H9 (cell line): Measurements from ENCODE around the gene SPDYA. TPM values are rescaled to one million over a fixed set of nuclear protein-coding genes. Genes with fewer than 3 reads are reported as not detected.

Experiments
- DNase-seq: peaks from one replicate; pipeline ENCODE4 v3.0.0-alpha.2; 2017
- H2AFZ ChIP-seq: one replicate; pipeline ENCODE4 v1.6.1; 2013; ENCODE audit warnings: mild to moderate bottlenecking, low read length, control low read depth, moderate library complexity
- H2AK5ac ChIP-seq: 2 replicates; pipeline ENCODE4 v1.6.1; 2013; ENCODE audit warnings: low read length, control low read depth, mixed read lengths; ENCODE audit not compliant: insufficient read length
- H2BK120ac ChIP-seq: one replicate; pipeline ENCODE4 v1.6.1; 2013; ENCODE audit warnings: low read depth, mild to moderate bottlenecking, low read length, control low read depth, inconsistent platforms; ENCODE audit not compliant: poor library complexity, severe bottlenecking
- H2BK12ac ChIP-seq: 2 replicates; pipeline ENCODE4 v1.6.1; 2013; ENCODE audit warnings: low read length, control low read depth, mixed read lengths, low read depth; ENCODE audit not compliant: insufficient read length
- H2BK15ac ChIP-seq: 2 replicates; pipeline ENCODE4 v1.6.1; 2013; ENCODE audit warnings: low read depth, low read length, control low read depth
- H2BK20ac ChIP-seq: one replicate; pipeline ENCODE4 v1.6.1; 2013; ENCODE audit warnings: low read depth, mild to moderate bottlenecking, low read length, control low read depth, inconsistent platforms; ENCODE audit not compliant: poor library complexity, severe bottlenecking
- H2BK5ac ChIP-seq: 2 replicates; pipeline ENCODE4 v1.6.1; 2013; ENCODE audit warnings: low read length, control low read depth, mixed read lengths; ENCODE audit not compliant: insufficient read length
- H3K14ac ChIP-seq: 2 replicates; pipeline ENCODE4 v1.6.1; 2013; ENCODE audit warnings: low read length, control low read depth; ENCODE audit not compliant: insufficient read depth
- H3K18ac ChIP-seq: 2 replicates; pipeline ENCODE4 v1.6.1; 2013; ENCODE audit warnings: low read depth, mild to moderate bottlenecking, mixed read lengths, low read length, control low read depth; ENCODE audit not compliant: insufficient read length
- H3K23ac ChIP-seq: 2 replicates; pipeline ENCODE4 v1.6.1; 2013; ENCODE audit warnings: low read length, control low read depth, mixed read lengths, low read depth; ENCODE audit not compliant: insufficient read length
- H3K23me2 ChIP-seq: 2 replicates; pipeline ENCODE4 v1.6.1; 2013; ENCODE audit warnings: low read depth, mild to moderate bottlenecking, mixed read lengths, low read length, control low read depth; ENCODE audit not compliant: insufficient read length, poor library complexity, severe bottlenecking
- H3K27ac ChIP-seq: 2 replicates; pipeline ENCODE4 v1.5.1; 2013; ENCODE audit warnings: low read length, control low read depth, mixed read lengths, low read depth; ENCODE audit not compliant: insufficient read length
- H3K27me3 ChIP-seq: 2 replicates; pipeline ENCODE4 v1.6.1; 2013; ENCODE audit warnings: low read length, control low read depth, inconsistent platforms; ENCODE audit not compliant: insufficient read depth
- H3K4ac ChIP-seq: 2 replicates; pipeline ENCODE4 v1.6.1; 2013; ENCODE audit warnings: low read depth, mild to moderate bottlenecking, control low read depth, inconsistent platforms, low read length, moderate library complexity
- H3K4me1 ChIP-seq: 2 replicates; pipeline ENCODE4 v1.6.1; 2013; ENCODE audit warnings: low read length, control low read depth, inconsistent platforms; ENCODE audit not compliant: insufficient read depth
- H3K4me2 ChIP-seq: 2 replicates; pipeline ENCODE4 v1.6.1; 2013; ENCODE audit warnings: low read length, control low read depth, mixed read lengths; ENCODE audit not compliant: insufficient read length, insufficient read depth
- H3K56ac ChIP-seq: 2 replicates; pipeline ENCODE4 v1.6.1; 2013; ENCODE audit warnings: low read depth, mild to moderate bottlenecking, mixed read lengths, low read length, control low read depth; ENCODE audit not compliant: insufficient read length
- H3K79me1 ChIP-seq: 2 replicates; pipeline ENCODE4 v1.6.1; 2013; ENCODE audit warnings: low read depth, mild to moderate bottlenecking, moderate library complexity, low read length, control low read depth, inconsistent platforms; ENCODE audit not compliant: insufficient read depth, poor library complexity, severe bottlenecking
- H3K79me2 ChIP-seq: 2 replicates; pipeline ENCODE4 v1.6.1; 2013; ENCODE audit warnings: low read length, control low read depth, inconsistent platforms; ENCODE audit not compliant: insufficient read depth
- H3K9ac ChIP-seq: 2 replicates; pipeline ENCODE4 v1.6.1; 2013; ENCODE audit warnings: low read length, control low read depth, mixed read lengths; ENCODE audit not compliant: insufficient read length; ENCODE audit errors: extremely low read depth
- H3K9me3 ChIP-seq: one replicate; pipeline ENCODE4 v1.6.1; 2013; ENCODE audit warnings: low read depth, low read length, inconsistent platforms; ENCODE audit not compliant: control insufficient read depth
- H3T11ph ChIP-seq: one replicate; pipeline ENCODE4 v1.6.1; 2013; ENCODE audit warnings: mild to moderate bottlenecking, low read length, control low read depth, inconsistent platforms
- H4K20me1 ChIP-seq: one replicate; pipeline ENCODE4 v1.6.1; 2013; ENCODE audit not compliant: control insufficient read depth, insufficient read length, insufficient read depth
- H4K5ac ChIP-seq: 2 replicates; pipeline ENCODE4 v1.6.1; 2013; ENCODE audit warnings: low read depth, mild to moderate bottlenecking, mixed read lengths, low read length, control low read depth; ENCODE audit not compliant: insufficient read length
- H4K8ac ChIP-seq: replicated peaks from 2 replicates; pipeline ENCODE4 v1.6.1; 2013; ENCODE audit warnings: low read length, control low read depth, mixed read lengths, low read depth; ENCODE audit not compliant: insufficient read length
- H4K91ac ChIP-seq: 2 replicates; pipeline ENCODE4 v1.6.1; 2013; ENCODE audit warnings: low read depth, mild to moderate bottlenecking, moderate library complexity, mixed read lengths, low read length, control low read depth; ENCODE audit not compliant: insufficient read length
- H3K27ac Mint-ChIP-seq, 3 experiments: 2 replicates in 2 of 3; 3 replicates in 1 of 3; pipeline ENCODE4 v1.8.0; 2020 to 2021; ENCODE audit warnings: mixed read lengths in 3 of 3, mild to moderate bottlenecking in 1 of 3, moderate library complexity in 1 of 3
- H3K27me3 Mint-ChIP-seq: 2 replicates; pipeline ENCODE4 v1.8.0; 2021; ENCODE audit warnings: low read depth, mild to moderate bottlenecking, moderate library complexity, mixed read lengths
- H3K36me3 Mint-ChIP-seq, 3 experiments: 2 replicates in 2 of 3; 3 replicates in 1 of 3; pipeline ENCODE4 v1.8.0; 2020 to 2021; ENCODE audit warnings: low read depth in 3 of 3, mixed read lengths in 3 of 3; ENCODE audit not compliant: insufficient read depth in 1 of 3
- H3K4me1 Mint-ChIP-seq, 2 experiments: 2 replicates each; pipeline ENCODE4 v1.8.0; 2020; ENCODE audit warnings: mixed read lengths in 2 of 2
- H3K4me3 Mint-ChIP-seq, 2 experiments: 2 replicates in 1 of 2; 3 replicates in 1 of 2; pipeline ENCODE4 v1.8.0; 2020 to 2021; ENCODE audit warnings: mild to moderate bottlenecking in 2 of 2, mixed read lengths in 2 of 2, moderate library complexity in 1 of 2
- H3K9me3 Mint-ChIP-seq, 2 experiments: 2 replicates in 1 of 2; 3 replicates in 1 of 2; pipeline ENCODE4 v1.8.0; 2020; ENCODE audit warnings: mild to moderate bottlenecking in 2 of 2, mixed read lengths in 2 of 2, moderate library complexity in 1 of 2
- CTCF ChIP-seq: fragments of 200-600 bp; sonication (generic); conservative IDR thresholded peaks from 3 replicates; pipeline ENCODE4 v1.8.0; 2021; ENCODE audit warnings: antibody characterized with exemption, mild to moderate bottlenecking
- total RNA-seq: library from RNA; stranded (reverse); gene quantifications from 2 replicates; pipeline ENCODE4 v1.2.1, GENCODE V29; 2021

The SPDYA gene
- total RNA-seq, 1 experiment from 2014 or later = 0.52 TPM

- Mint-ChIP-seq H3K36me3 (no peaks in the 10 kb centered on the region), H3K4me1 (no peaks in the 10 kb centered on the region), H3K27ac (no peak overlapping the region), H3K9me3 (no peaks in the 10 kb centered on the region; a peak in 1 of 5 replicates), H3K4me3 (no peak overlapping the region), H3K27me3 (no peaks in the 10 kb centered on the region)
- H2BK120ac ChIP-seq = no peak overlapping the region
- no peak overlapping the region for H3K4ac ChIP-seq
- no peak overlapping the region for H2BK15ac ChIP-seq
- no peaks in the 10 kb centered on the region for H3K23me2 ChIP-seq
- no peak overlapping the region for H2BK5ac ChIP-seq
- H2AK5ac ChIP-seq = no peak overlapping the region
- H3K27ac ChIP-seq = no peak overlapping the region
- no peaks in the 10 kb centered on the region for H3K4me1 ChIP-seq
- TF ChIP-seq CTCF = no peak
- no peak overlapping the region for H4K8ac ChIP-seq
- no peak overlapping the region for H2AFZ ChIP-seq
- H4K5ac ChIP-seq = no peak overlapping the region
- no peaks in the 10 kb centered on the region for H3K27me3 ChIP-seq
- no peak overlapping the region for H3K14ac ChIP-seq
- no peak overlapping the region for H2BK12ac ChIP-seq
- H3K9ac ChIP-seq = no peak overlapping the region
- no peaks in the 10 kb centered on the region for H3K79me1 ChIP-seq
- H4K91ac ChIP-seq = no peak overlapping the region
- no peaks in the 10 kb centered on the region for H4K20me1 ChIP-seq
- no peaks in the 10 kb centered on the region for H3K79me2 ChIP-seq
- no peak overlapping the region for H3K23ac ChIP-seq
- H3T11ph ChIP-seq = no peak overlapping the region
- H2BK20ac ChIP-seq = no peak overlapping the region
- H3K56ac ChIP-seq = no peak overlapping the region
- H3K18ac ChIP-seq = no peak overlapping the region
- H3K4me2 ChIP-seq = no peak overlapping the region
- DNase-seq = no peak
- no peaks in the 10 kb centered on the region for H3K9me3 ChIP-seq
These were observed 14.2 kb downstream of the SPDYA start for GRCh38 chr2:28824870-28825269.
